Measurements from ENCODE around the gene SCFD1. TPM values are rescaled to one million over a fixed set of nuclear protein-coding genes. Genes with fewer than 3 reads are reported as not detected.

The SCFD1 gene
- total and polyA plus RNA-seq, 4 donors, result 45.6 to 97.3 (median 66.5) TPM

DNA sequence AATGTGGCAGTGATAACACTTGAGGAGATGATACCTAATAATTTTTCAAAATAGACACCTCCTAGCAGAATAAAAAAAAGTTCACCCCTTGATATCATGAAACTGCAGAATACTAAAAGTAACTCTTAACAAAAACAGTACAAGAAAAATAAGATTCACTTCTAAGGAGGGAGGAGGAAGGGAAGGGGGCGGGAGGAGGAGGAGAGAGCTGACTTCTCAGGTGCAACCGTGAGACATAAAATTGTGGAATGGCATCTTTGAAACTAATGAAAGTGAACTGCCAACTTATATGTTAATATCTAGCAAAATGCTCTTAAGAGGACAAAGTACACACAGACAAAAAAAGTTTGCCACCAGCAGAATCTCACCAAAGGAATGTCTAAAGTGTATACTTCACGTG, 115.8 kb downstream of the SCFD1 start:
- DNase-seq (no peak), ATAC-seq (ENCODE audit: low FRiP score) (no peak)
- Histone ChIP-seq H3K36me3 (ENCODE audit: control insufficient read depth in 1 of 2, insufficient read depth in 2 of 2, low read length in 1 of 2) (no peaks in the 10 kb centered on the region), H3K9me3 (ENCODE audit: control insufficient read depth, low read length) (peaks cover 1% of the 10 kb centered on the region), H3K4me1 (ENCODE audit: control insufficient read depth in 1 of 2, insufficient read depth in 2 of 2, low read length in 2 of 2) (no peaks in the 10 kb centered on the region), H3K4me3 (ENCODE audit: low read length in 2 of 2) (no peak overlapping the region), H3K27ac (ENCODE audit: low read depth in 1 of 2, low read length in 2 of 2) (no peak overlapping the region), H3K27me3 (ENCODE audit: control insufficient read depth in 1 of 2, insufficient read depth in 2 of 2, low read length in 1 of 2) (no peaks in the 10 kb centered on the region)
- intact Hi-C loops (cut with DNase I), result no loop called here
- 60 to 62% methylated on average over 3 of the region's 3 CpGs for WGBS, 2 donors

- DNase-seq, result no peak
- WGBS, 2 donors, result 90 to 94% methylated on average over 4 of the region's 4 CpGs
These were observed 116.9 kb downstream of the SCFD1 start for GRCh38 chr14:30738978-30739377.

GRCh38 chr14:30748343-30748742, 126.2 kb downstream of the SCFD1 start:
- no peak overlapping the region for H3K27ac ChIP-seq (ENCODE audit: low read depth in 1 of 2, low read length in 2 of 2)
- intact Hi-C loops (cut with DNase I), result no loop called here
- no peak overlapping the region for H3K4me3 ChIP-seq (ENCODE audit: low read length in 2 of 2)
- H3K9me3 ChIP-seq (ENCODE audit: control insufficient read depth, low read length), result no peaks in the 10 kb centered on the region
- no peaks in the 10 kb centered on the region for H3K27me3 ChIP-seq (ENCODE audit: control insufficient read depth in 1 of 2, insufficient read depth in 2 of 2, low read length in 1 of 2)
- WGBS, 2 donors, result 86 to 88% methylated on average over 2 of the region's 2 CpGs
- no peaks in the 10 kb centered on the region for H3K4me1 ChIP-seq (ENCODE audit: control insufficient read depth in 1 of 2, insufficient read depth in 2 of 2, low read length in 2 of 2)
- ATAC-seq (ENCODE audit: low FRiP score) (no peak), DNase-seq (no peak)
- H3K36me3 ChIP-seq (ENCODE audit: control insufficient read depth in 1 of 2, insufficient read depth in 2 of 2, low read length in 1 of 2), result no peaks in the 10 kb centered on the region

More at GRCh38 chr14:30738978-30739377, 116.9 kb downstream of the SCFD1 start:
- no peaks in the 10 kb centered on the region for H3K4me1 ChIP-seq (ENCODE audit: control insufficient read depth in 1 of 2, insufficient read depth in 2 of 2, low read length in 2 of 2)
- no peaks in the 10 kb centered on the region for H3K27me3 ChIP-seq (ENCODE audit: control insufficient read depth in 1 of 2, insufficient read depth in 2 of 2, low read length in 1 of 2)
- peaks cover 1% of the 10 kb centered on the region for H3K9me3 ChIP-seq (ENCODE audit: control insufficient read depth, low read length)
- ATAC-seq (ENCODE audit: low FRiP score), result no peak
- H3K36me3 ChIP-seq (ENCODE audit: control insufficient read depth in 1 of 2, insufficient read depth in 2 of 2, low read length in 1 of 2), result no peaks in the 10 kb centered on the region
- intact Hi-C loops (cut with DNase I), result no loop called here
- H3K4me3 ChIP-seq (ENCODE audit: low read length in 2 of 2), result no peak overlapping the region
- H3K27ac ChIP-seq (ENCODE audit: low read depth in 1 of 2, low read length in 2 of 2), result no peak overlapping the region

- Histone ChIP-seq H3K36me3 (ENCODE audit: control insufficient read depth in 1 of 2, insufficient read depth in 2 of 2, low read length in 1 of 2) (no peaks in the 10 kb centered on the region), H3K4me1 (ENCODE audit: control insufficient read depth in 1 of 2, insufficient read depth in 2 of 2, low read length in 2 of 2) (no peaks in the 10 kb centered on the region), H3K27me3 (ENCODE audit: control insufficient read depth in 1 of 2, insufficient read depth in 2 of 2, low read length in 1 of 2) (no peaks in the 10 kb centered on the region), H3K27ac (ENCODE audit: low read depth in 1 of 2, low read length in 2 of 2) (no peak overlapping the region), H3K9me3 (ENCODE audit: control insufficient read depth, low read length) (no peaks in the 10 kb centered on the region), H3K4me3 (ENCODE audit: low read length in 2 of 2) (no peak overlapping the region)
- ATAC-seq (ENCODE audit: low FRiP score) (no peak), DNase-seq (no peak)
- intact Hi-C loops (cut with DNase I), result no loop called here
- 77% methylated on average over 11 of the region's 11 CpGs for WGBS, 2 donors
These were observed 129.7 kb downstream of the SCFD1 start for GRCh38 chr14:30751646-30752416.

- Histone ChIP-seq H3K27me3 (ENCODE audit: control insufficient read depth in 1 of 2, insufficient read depth in 2 of 2, low read length in 1 of 2) (no peaks in the 10 kb centered on the region), H3K9me3 (ENCODE audit: control insufficient read depth, low read length) (no peaks in the 10 kb centered on the region), H3K36me3 (ENCODE audit: control insufficient read depth in 1 of 2, insufficient read depth in 2 of 2, low read length in 1 of 2) (no peaks in the 10 kb centered on the region), H3K4me1 (ENCODE audit: control insufficient read depth in 1 of 2, insufficient read depth in 2 of 2, low read length in 2 of 2) (no peaks in the 10 kb centered on the region), H3K27ac (ENCODE audit: low read depth in 1 of 2, low read length in 2 of 2) (no peak overlapping the region), H3K4me3 (ENCODE audit: low read length in 2 of 2) (no peak overlapping the region)
- ATAC-seq (ENCODE audit: low FRiP score) (no peak), DNase-seq (no peak)
- intact Hi-C loops (cut with DNase I), result no loop called here
- WGBS, 2 donors, result 81% methylated on average over 4 of the region's 4 CpGs
These were observed 131.3 kb downstream of the SCFD1 start for GRCh38 chr14:30753452-30753851.

DNA sequence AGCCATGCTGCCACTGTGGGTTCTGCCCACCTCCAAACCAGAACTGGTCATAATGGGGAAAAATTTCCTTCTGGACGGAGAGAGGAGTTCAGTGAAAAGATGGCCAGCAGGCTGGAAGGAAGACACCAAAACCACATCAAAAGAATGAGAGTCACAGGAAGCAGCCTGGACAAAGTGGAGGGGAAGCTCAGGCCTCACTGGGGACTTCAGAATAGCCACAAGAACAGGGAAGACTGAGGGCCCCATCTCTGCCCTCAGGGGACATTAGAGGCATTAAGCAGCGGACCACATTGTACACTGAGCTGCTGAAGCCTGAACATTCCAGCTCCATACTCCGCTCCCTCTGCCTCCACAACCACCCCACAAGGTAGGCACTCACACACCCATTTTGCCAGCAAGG, 132.7 kb downstream of the SCFD1 start:
- H3K27ac ChIP-seq (ENCODE audit: low read depth in 1 of 2, low read length in 2 of 2), result no peak overlapping the region

GRCh38 chr14:30756594-30756993, 134.5 kb downstream of the SCFD1 start:
- 63 to 71% methylated on average over 2 of the region's 2 CpGs for WGBS, 2 donors
- no peak overlapping the region for H3K4me3 ChIP-seq (ENCODE audit: low read length in 2 of 2)
- H3K27me3 ChIP-seq (ENCODE audit: control insufficient read depth in 1 of 2, insufficient read depth in 2 of 2, low read length in 1 of 2), result no peaks in the 10 kb centered on the region

More for the DNA sequence above, 132.7 kb downstream of the SCFD1 start:
- no peaks in the 10 kb centered on the region for H3K9me3 ChIP-seq (ENCODE audit: control insufficient read depth, low read length)
- H3K4me1 ChIP-seq (ENCODE audit: control insufficient read depth in 1 of 2, insufficient read depth in 2 of 2, low read length in 2 of 2), result no peaks in the 10 kb centered on the region
- H3K4me3 ChIP-seq (ENCODE audit: low read length in 2 of 2), result no peak overlapping the region
- H3K36me3 ChIP-seq (ENCODE audit: control insufficient read depth in 1 of 2, insufficient read depth in 2 of 2, low read length in 1 of 2), result no peaks in the 10 kb centered on the region
- WGBS, 2 donors, result 82 to 90% methylated on average over 3 of the region's 3 CpGs
- DNase-seq, result no peak
- ATAC-seq (ENCODE audit: low FRiP score), result no peak
- intact Hi-C loops (cut with DNase I), result no loop called here
- no peaks in the 10 kb centered on the region for H3K27me3 ChIP-seq (ENCODE audit: control insufficient read depth in 1 of 2, insufficient read depth in 2 of 2, low read length in 1 of 2)

GRCh38 chr14:30757082-30757481, 135.0 kb downstream of the SCFD1 start:
- intact Hi-C loops (cut with DNase I), result no loop called here
- DNase-seq (no peak), ATAC-seq (ENCODE audit: low FRiP score) (no peak)
- WGBS, 2 donors, result 35 to 42% methylated on average over 3 of the region's 3 CpGs
- Histone ChIP-seq H3K9me3 (ENCODE audit: control insufficient read depth, low read length) (no peaks in the 10 kb centered on the region), H3K27ac (ENCODE audit: low read depth in 1 of 2, low read length in 2 of 2) (no peak overlapping the region), H3K4me1 (ENCODE audit: control insufficient read depth in 1 of 2, insufficient read depth in 2 of 2, low read length in 2 of 2) (no peaks in the 10 kb centered on the region), H3K36me3 (ENCODE audit: control insufficient read depth in 1 of 2, insufficient read depth in 2 of 2, low read length in 1 of 2) (no peaks in the 10 kb centered on the region), H3K4me3 (ENCODE audit: low read length in 2 of 2) (no peak overlapping the region), H3K27me3 (ENCODE audit: control insufficient read depth in 1 of 2, insufficient read depth in 2 of 2, low read length in 1 of 2) (no peaks in the 10 kb centered on the region)

More at GRCh38 chr14:30756594-30756993, 134.5 kb downstream of the SCFD1 start:
- intact Hi-C loops (cut with DNase I), result no loop called here
- H3K36me3 ChIP-seq (ENCODE audit: control insufficient read depth in 1 of 2, insufficient read depth in 2 of 2, low read length in 1 of 2), result no peaks in the 10 kb centered on the region
- DNase-seq, result no peak
- H3K4me1 ChIP-seq (ENCODE audit: control insufficient read depth in 1 of 2, insufficient read depth in 2 of 2, low read length in 2 of 2), result no peaks in the 10 kb centered on the region
- no peak overlapping the region for H3K27ac ChIP-seq (ENCODE audit: low read depth in 1 of 2, low read length in 2 of 2)
- H3K9me3 ChIP-seq (ENCODE audit: control insufficient read depth, low read length), result no peaks in the 10 kb centered on the region
- no peak for ATAC-seq (ENCODE audit: low FRiP score)
